HEK293 (cell line): ENCODE results near the gene TSC2.

Experiments used
- BCL11B ChIP-seq: fragments of 450-650 bp; formaldehyde crosslinking; IDR thresholded peaks from 2 replicates; pipeline ENCODE4 v1.5.1; 2016; ENCODE audit warnings: low read depth, missing biosample characterization, missing genetic modification characterization
- GLI2 ChIP-seq: fragments of 450-650 bp; formaldehyde crosslinking; IDR thresholded peaks from 2 replicates; pipeline ENCODE4; 2017; ENCODE audit warnings: missing biosample characterization, missing genetic modification characterization, low read depth, borderline replicate concordance
- HOXA7 ChIP-seq: sonication (generic); formaldehyde crosslinking; IDR thresholded peaks from 2 replicates; pipeline ENCODE4 v1.8.1; 2022; ENCODE audit warnings: missing genetic modification reagents, borderline replicate concordance
- KLF7 ChIP-seq: fragments of 450-650 bp; formaldehyde crosslinking; IDR thresholded peaks from 2 replicates; pipeline ENCODE4 v1.5.1; 2016; ENCODE audit warnings: missing biosample characterization, missing genetic modification characterization, borderline replicate concordance
- OSR2 ChIP-seq: fragments of 450-650 bp; formaldehyde crosslinking; IDR thresholded peaks from 2 replicates; pipeline ENCODE4 v1.5.1; 2016; ENCODE audit warnings: missing biosample characterization, missing genetic modification characterization
- PRDM1 ChIP-seq: fragments of 450-650 bp; formaldehyde crosslinking; IDR thresholded peaks from 2 replicates; pipeline ENCODE4; 2016; ENCODE audit warnings: missing biosample characterization, missing genetic modification characterization
- PRDM10 ChIP-seq: fragments of 450-650 bp; formaldehyde crosslinking; IDR thresholded peaks from 2 replicates; pipeline ENCODE4 v1.5.1; 2016; ENCODE audit warnings: missing biosample characterization, missing genetic modification characterization
- SALL2 ChIP-seq: fragments of 450-650 bp; formaldehyde crosslinking; IDR thresholded peaks from 2 replicates; pipeline ENCODE4 v1.5.0; 2017; ENCODE audit warnings: missing biosample characterization, mild to moderate bottlenecking, missing genetic modification characterization, borderline replicate concordance
- TCF7L2 ChIP-seq: IDR thresholded peaks from 2 replicates; pipeline ENCODE4 v1.6.1; 2011; ENCODE audit warnings: low read depth, mild to moderate bottlenecking, inconsistent platforms, low read length, moderate library complexity, borderline replicate concordance
- YY2 ChIP-seq: fragments of 450-650 bp; formaldehyde crosslinking; IDR thresholded peaks from 2 replicates; pipeline ENCODE4 v1.5.1; 2016; ENCODE audit warnings: missing biosample characterization, missing genetic modification characterization
- ZBTB1 ChIP-seq: fragments of 450-650 bp; formaldehyde crosslinking; IDR thresholded peaks from 2 replicates; pipeline ENCODE4 v1.5.1; 2016; ENCODE audit warnings: missing biosample characterization, missing genetic modification characterization
- ZBTB21 ChIP-seq: fragments of 450-650 bp; formaldehyde crosslinking; IDR thresholded peaks from 2 replicates; pipeline ENCODE4 v1.5.1; 2017; ENCODE audit warnings: missing biosample characterization, missing genetic modification characterization
- ZBTB26 ChIP-seq: fragments of 450-650 bp; formaldehyde crosslinking; optimal IDR thresholded peaks from 2 replicates; pipeline ENCODE3; 2016; ENCODE audit warnings: missing biosample characterization, mild to moderate bottlenecking, missing genetic modification characterization
- ZNF132 ChIP-seq: fragments of 450-650 bp; formaldehyde crosslinking; IDR thresholded peaks from 2 replicates; pipeline ENCODE4 v1.5.1; 2017; ENCODE audit warnings: missing biosample characterization, missing genetic modification characterization, borderline replicate concordance
- ZNF138 ChIP-seq: fragments of 450-650 bp; formaldehyde crosslinking; IDR thresholded peaks from 2 replicates; pipeline ENCODE4 v1.5.1; 2016; ENCODE audit warnings: missing biosample characterization, missing genetic modification characterization, borderline replicate concordance
- ZNF18 ChIP-seq: fragments of 450-650 bp; formaldehyde crosslinking; IDR thresholded peaks from 2 replicates; pipeline ENCODE4 v1.5.1; 2016; ENCODE audit warnings: missing biosample characterization, missing genetic modification characterization
- ZNF426 ChIP-seq: fragments of 450-650 bp; formaldehyde crosslinking; IDR thresholded peaks from 2 replicates; pipeline ENCODE4 v1.5.1; 2017; ENCODE audit warnings: missing biosample characterization, missing genetic modification characterization, mild to moderate bottlenecking, inconsistent platforms, moderate library complexity
- ZNF560 ChIP-seq: fragments of 450-650 bp; formaldehyde crosslinking; IDR thresholded peaks from 2 replicates; pipeline ENCODE4 v1.5.1; 2017; ENCODE audit warnings: missing biosample characterization, missing genetic modification characterization, borderline replicate concordance
- ZNF610 ChIP-seq: fragments of 450-650 bp; formaldehyde crosslinking; IDR thresholded peaks from 2 replicates; pipeline ENCODE4 v1.5.1; 2016; ENCODE audit warnings: missing biosample characterization, missing genetic modification characterization, borderline replicate concordance
- ZNF639 ChIP-seq: fragments of 450-650 bp; formaldehyde crosslinking; IDR thresholded peaks from 2 replicates; pipeline ENCODE4 v1.5.1; 2016; ENCODE audit warnings: missing biosample characterization, missing genetic modification characterization
- ZNF645 ChIP-seq: fragments of 450-650 bp; formaldehyde crosslinking; IDR thresholded peaks from 2 replicates; pipeline ENCODE4; 2016; ENCODE audit warnings: missing biosample characterization, missing genetic modification characterization
- ZNF658 ChIP-seq: fragments of 450-650 bp; formaldehyde crosslinking; IDR thresholded peaks from 2 replicates; pipeline ENCODE4; 2016; ENCODE audit warnings: missing biosample characterization, missing genetic modification characterization
- ZNF660 ChIP-seq: fragments of 450-650 bp; IDR thresholded peaks from 2 replicates; pipeline ENCODE4 v1.5.1; 2018; ENCODE audit warnings: missing biosample characterization, mild to moderate bottlenecking, missing genetic modification characterization
- ZNF707 ChIP-seq: fragments of 450-650 bp; formaldehyde crosslinking; IDR thresholded peaks from 2 replicates; pipeline ENCODE4 v1.5.1; 2016; ENCODE audit warnings: missing biosample characterization, missing genetic modification characterization
- ZNF776 ChIP-seq: fragments of 450-650 bp; formaldehyde crosslinking; IDR thresholded peaks from 2 replicates; pipeline ENCODE4 v1.5.0; 2017; ENCODE audit warnings: missing biosample characterization, missing genetic modification characterization, borderline replicate concordance
- TF ChIP-seq, protein P1 (sequence below): fragments of 450-650 bp; formaldehyde crosslinking; conservative IDR thresholded peaks from 2 replicates; pipeline ENCODE4 v1.5.1; 2016; ENCODE audit warnings: low read depth, missing biosample characterization, missing genetic modification characterization

Gene TSC2

GRCh38 chr16:2023092-2024031 lies 24.4 kb upstream of the TSC2 start (continued):
- TF ChIP-seq OSR2 (peak; percentile 85), PRDM1 (tag by site-specific recombination) (no peak), ZBTB1 (no peak), ZNF660 (tag by site-specific recombination) (no peak), BCL11B (tag by site-specific recombination) (no peak), HOXA7 (CRISPR knock-in tag) (no peak), TCF7L2 (no peak), ZNF658 (no peak), SALL2 (tag by site-specific recombination) (no peak), ZNF138 (tag by site-specific recombination) (no peak), ZNF132 (tag by site-specific recombination) (no peak), ZBTB26 (tag by site-specific recombination) (peak; percentile 57), YY2 (tag by site-specific recombination) (no peak), ZNF610 (peak; percentile 42; the same call in 1 of the 2 replicates), ZNF560 (tag by site-specific recombination) (no peak), KLF7 (tag by site-specific recombination) (0 out of 2 replicates have a peak, but pooled peaks have one; percentile 14), ZBTB21 (tag by site-specific recombination) (no peak), ZNF776 (no peak), ZNF645 (no peak), ZNF707 (tag by site-specific recombination) (no peak), PRDM10 (tag by site-specific recombination) (0 out of 2 replicates have a peak, but pooled peaks have one; percentile 23), GLI2 (no peak), ZNF18 (tag by site-specific recombination) (no peak), ZNF639 (no peak), ZNF426 (tag by site-specific recombination) (no peak)
- TF ChIP-seq, protein P1, sequence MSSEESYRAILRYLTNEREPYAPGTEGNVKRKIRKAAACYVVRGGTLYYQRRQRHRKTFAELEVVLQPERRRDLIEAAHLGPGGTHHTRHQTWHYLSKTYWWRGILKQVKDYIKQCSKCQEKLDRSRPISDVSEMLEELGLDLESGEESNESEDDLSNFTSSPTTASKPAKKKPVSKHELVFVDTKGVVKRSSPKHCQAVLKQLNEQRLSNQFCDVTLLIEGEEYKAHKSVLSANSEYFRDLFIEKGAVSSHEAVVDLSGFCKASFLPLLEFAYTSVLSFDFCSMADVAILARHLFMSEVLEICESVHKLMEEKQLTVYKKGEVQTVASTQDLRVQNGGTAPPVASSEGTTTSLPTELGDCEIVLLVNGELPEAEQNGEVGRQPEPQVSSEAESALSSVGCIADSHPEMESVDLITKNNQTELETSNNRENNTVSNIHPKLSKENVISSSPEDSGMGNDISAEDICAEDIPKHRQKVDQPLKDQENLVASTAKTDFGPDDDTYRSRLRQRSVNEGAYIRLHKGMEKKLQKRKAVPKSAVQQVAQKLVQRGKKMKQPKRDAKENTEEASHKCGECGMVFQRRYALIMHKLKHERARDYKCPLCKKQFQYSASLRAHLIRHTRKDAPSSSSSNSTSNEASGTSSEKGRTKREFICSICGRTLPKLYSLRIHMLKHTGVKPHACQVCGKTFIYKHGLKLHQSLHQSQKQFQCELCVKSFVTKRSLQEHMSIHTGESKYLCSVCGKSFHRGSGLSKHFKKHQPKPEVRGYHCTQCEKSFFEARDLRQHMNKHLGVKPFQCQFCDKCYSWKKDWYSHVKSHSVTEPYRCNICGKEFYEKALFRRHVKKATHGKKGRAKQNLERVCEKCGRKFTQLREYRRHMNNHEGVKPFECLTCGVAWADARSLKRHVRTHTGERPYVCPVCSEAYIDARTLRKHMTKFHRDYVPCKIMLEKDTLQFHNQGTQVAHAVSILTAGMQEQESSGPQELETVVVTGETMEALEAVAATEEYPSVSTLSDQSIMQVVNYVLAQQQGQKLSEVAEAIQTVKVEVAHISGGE (tag by site-specific recombination): no peak
